HG03060 (cell line): ENCODE data around the gene SPRED3.
"Not testable (repeated sequence)": the region's sequence is repeated elsewhere in the genome, so short reads cannot be mapped to it uniquely, and the experiment has no call there.

Experiments used
- ATAC-seq: cut with Tn5 transposase; IDR thresholded peaks from one replicate; pipeline ENCODE4 v1.9.1; 2021; ENCODE audit warnings: low read depth, moderate number of reproducible peaks; ENCODE audit not compliant: unreplicated experiment

Gene SPRED3

GRCh38 chr19:38388349-38389100 lies at the start of gene SPRED3:
Gene SPRED3, plus strand, starts transcription at chr19:38388697. Its CDS starts 1,606 bp downstream, at chr19:38390303.
- ATAC-seq = no peak

GRCh38 chr19:38339011-38339410 lies 49.5 kb upstream of the SPRED3 start:
- not testable (repeated sequence) for ATAC-seq

- ATAC-seq = no peak
Observed at GRCh38 chr19:38340927-38341326, 47.6 kb upstream of the SPRED3 start.

- no peak for ATAC-seq
Observed at GRCh38 chr19:38346837-38347236, 41.7 kb upstream of the SPRED3 start.

GRCh38 chr19:38350883-38351282 lies 37.6 kb upstream of the SPRED3 start:
- ATAC-seq = no peak

GRCh38 chr19:38351865-38352395 lies 36.6 kb upstream of the SPRED3 start:
- ATAC-seq = no peak

- no peak for ATAC-seq
Observed at GRCh38 chr19:38352611-38353010, 35.9 kb upstream of the SPRED3 start.

- ATAC-seq = no peak
Observed at GRCh38 chr19:38355728-38356725, 32.5 kb upstream of the SPRED3 start.

- no peak for ATAC-seq
Observed at GRCh38 chr19:38358071-38358470, 30.4 kb upstream of the SPRED3 start.

- ATAC-seq = no peak
Observed at GRCh38 chr19:38359242-38360021, 29.1 kb upstream of the SPRED3 start.

GRCh38 chr19:38360351-38360750 lies 28.1 kb upstream of the SPRED3 start:
- no peak for ATAC-seq

- ATAC-seq = no peak
Observed at GRCh38 chr19:38360839-38361631, 27.5 kb upstream of the SPRED3 start.

- ATAC-seq = no peak
Observed at GRCh38 chr19:38361633-38362075, 26.8 kb upstream of the SPRED3 start.

GRCh38 chr19:38362076-38362945 lies 26.2 kb upstream of the SPRED3 start:
- ATAC-seq = no peak

GRCh38 chr19:38362946-38363688 lies 25.4 kb upstream of the SPRED3 start:
- ATAC-seq = not testable (repeated sequence)

- no peak for ATAC-seq
Observed at GRCh38 chr19:38367041-38367440, 21.5 kb upstream of the SPRED3 start.

GRCh38 chr19:38369584-38369983 lies 18.9 kb upstream of the SPRED3 start:
- no peak for ATAC-seq

GRCh38 chr19:38370299-38370698 lies 18.2 kb upstream of the SPRED3 start:
- no peak for ATAC-seq
